ENCODE data around the gene PTCHD4. TPM values are rescaled to one million over a fixed set of nuclear protein-coding genes. Genes with fewer than 3 reads are reported as not detected.

The PTCHD4 gene
- total and polyA plus RNA-seq, 2 experiments from 2014 or later: 2.1 to 3.2 TPM

DNA sequence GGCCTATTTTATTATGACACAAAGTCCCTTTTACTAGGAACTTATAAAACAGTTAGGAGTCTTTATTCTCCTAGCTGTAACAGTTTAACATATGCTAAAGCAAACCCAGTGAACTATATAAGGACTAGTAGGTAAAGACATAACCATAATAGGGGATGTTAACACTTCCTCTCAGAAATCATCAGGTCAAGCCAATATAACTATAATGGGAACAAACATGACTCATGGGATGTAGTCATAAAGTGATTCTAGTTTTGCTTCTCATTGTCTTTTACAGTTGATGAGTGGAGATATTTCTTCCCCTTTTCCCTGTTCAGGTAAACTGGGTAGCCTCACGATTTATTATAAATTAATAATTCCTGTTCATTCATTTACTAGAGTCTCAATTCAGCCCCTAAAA is 9.7 kb downstream of the PTCHD4 start:
- Histone ChIP-seq H3K4me3 (no peak overlapping the region), H3K4me1 (ENCODE audit: low read depth) (peaks cover 14% of the 10 kb centered on the region), H3K27ac (no peak overlapping the region), H3K27me3 (no peaks in the 10 kb centered on the region), H3K9me3 (ENCODE audit: low read depth) (no peaks in the 10 kb centered on the region), H3K36me3 (no peaks in the 10 kb centered on the region)
- TF ChIP-seq CTCF (IDR thresholded peaks at IDR 0.05; ENCODE audit: low read depth, low read length): no peak
- DNase-seq (ENCODE audit: low read depth in 1 of 2, low spot score in 1 of 2): no peak

- no peaks in the 10 kb centered on the region for H3K36me3 ChIP-seq
- no peaks in the 10 kb centered on the region for H3K27me3 ChIP-seq
- H3K4me1 ChIP-seq (ENCODE audit: low read depth): peaks cover 14% of the 10 kb centered on the region
- TF ChIP-seq CTCF (IDR thresholded peaks at IDR 0.05; ENCODE audit: low read depth, low read length): no peak
- no peaks in the 10 kb centered on the region for H3K9me3 ChIP-seq (ENCODE audit: low read depth)
- DNase-seq (ENCODE audit: low read depth in 1 of 2, low spot score in 1 of 2): no peak
- H3K4me3 ChIP-seq: no peak overlapping the region
- H3K27ac ChIP-seq: no peak overlapping the region
Measured at GRCh38 chr6:48100588-48100895, 10.5 kb downstream of the PTCHD4 start.

- DNase-seq (ENCODE audit: low read depth in 1 of 2, low spot score in 1 of 2): no peak
Measured at GRCh38 chr6:48099713-48100587, 11.0 kb downstream of the PTCHD4 start.

DNA sequence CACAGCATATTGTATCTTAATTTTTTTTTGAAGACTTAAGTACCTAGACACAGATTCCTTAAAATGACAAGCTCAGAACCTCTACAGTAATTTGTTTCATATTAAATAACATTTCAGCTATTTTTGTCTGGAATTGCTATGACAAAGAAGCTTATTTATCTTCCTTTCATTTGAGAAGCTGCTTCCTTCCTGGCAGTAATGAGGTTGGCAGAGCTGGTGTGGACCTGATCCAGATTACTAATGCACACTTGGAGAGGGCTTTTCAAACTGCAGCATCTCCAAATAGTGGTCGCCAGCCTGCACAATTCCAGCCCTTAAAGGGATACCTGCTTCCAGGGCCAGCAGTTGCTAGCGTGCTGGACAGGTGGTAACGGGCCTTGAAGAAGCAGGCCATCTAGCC is 12.1 kb downstream of the PTCHD4 start:
- Histone ChIP-seq H3K27ac (no peak overlapping the region), H3K36me3 (no peaks in the 10 kb centered on the region), H3K27me3 (no peaks in the 10 kb centered on the region), H3K4me3 (no peak overlapping the region), H3K9me3 (ENCODE audit: low read depth) (no peaks in the 10 kb centered on the region), H3K4me1 (ENCODE audit: low read depth) (peaks cover 14% of the 10 kb centered on the region)
- DNase-seq (ENCODE audit: low read depth in 1 of 2, low spot score in 1 of 2): peak in 1 of 2 donors; percentile 24
- TF ChIP-seq CTCF (IDR thresholded peaks at IDR 0.05; ENCODE audit: low read depth, low read length): no peak

More at GRCh38 chr6:48099713-48100587, 11.0 kb downstream of the PTCHD4 start:
- no peaks in the 10 kb centered on the region for H3K36me3 ChIP-seq
- no peaks in the 10 kb centered on the region for H3K9me3 ChIP-seq (ENCODE audit: low read depth)
- no peak for TF ChIP-seq CTCF (IDR thresholded peaks at IDR 0.05; ENCODE audit: low read depth, low read length)
- no peak overlapping the region for H3K4me3 ChIP-seq
- H3K27ac ChIP-seq: no peak overlapping the region
- H3K4me1 ChIP-seq (ENCODE audit: low read depth): peaks cover 14% of the 10 kb centered on the region
- H3K27me3 ChIP-seq: no peaks in the 10 kb centered on the region

GRCh38 chr6:48092550-48093217 is 18.3 kb downstream of the PTCHD4 start:
- H3K27me3 ChIP-seq: no peaks in the 10 kb centered on the region
- no peak for TF ChIP-seq CTCF (IDR thresholded peaks at IDR 0.05; ENCODE audit: low read depth, low read length)
- no peaks in the 10 kb centered on the region for H3K9me3 ChIP-seq (ENCODE audit: low read depth)
- no peaks in the 10 kb centered on the region for H3K36me3 ChIP-seq
- no peaks in the 10 kb centered on the region for H3K4me1 ChIP-seq (ENCODE audit: low read depth)
- H3K27ac ChIP-seq: no peak overlapping the region
- no peak overlapping the region for H3K4me3 ChIP-seq
- DNase-seq (ENCODE audit: low read depth in 1 of 2, low spot score in 1 of 2): no peak

Measured in cardiac muscle cell (in vitro differentiated cells and primary cell).